Activated naive CD8-positive, alpha-beta T cell treated with anti-CD3 and anti-CD28 coated beads, Interleukin-2, amount 10 ng/mL, durations not matched to agents 7 days and 5 days (primary cell): ENCODE results near the gene NELFB. TPM values are rescaled to one million over a fixed set of nuclear protein-coding genes. Genes with fewer than 3 reads are reported as not detected.

Source experiments
- ATAC-seq: fragments of 150-1000 bp; cut with Tn5 transposase; one replicate; pipeline ENCODE4 v1.10.0; 2021; ENCODE audit warnings: low read depth, moderate library complexity
- POLR2A ChIA-PET: fragments of 350-600 bp; sonication (Branson Sonifier 250); formaldehyde crosslinking; loops from one replicate; lab custom pipeline; 2021; ENCODE audit warnings: antibody characterized with exemption; lab: Charles Lee
- DNase-seq: peaks from one replicate; pipeline ENCODE4 v3.0.0; 2021
- H3K27ac Mint-ChIP-seq: one replicate; pipeline ENCODE4 v1.8.0; 2022; ENCODE audit warnings: mild to moderate bottlenecking, mixed read lengths
- H3K27me3 Mint-ChIP-seq: one replicate; pipeline ENCODE4 v1.8.0; 2022; ENCODE audit warnings: mild to moderate bottlenecking, moderate library complexity, mixed read lengths
- H3K36me3 Mint-ChIP-seq: one replicate; pipeline ENCODE4 v1.8.0; 2021; ENCODE audit warnings: mild to moderate bottlenecking, mixed read lengths
- H3K4me1 Mint-ChIP-seq: one replicate; pipeline ENCODE4 v1.8.0; 2021; ENCODE audit warnings: mixed read lengths
- H3K4me3 Mint-ChIP-seq: one replicate; pipeline ENCODE4 v1.8.0; 2022; ENCODE audit warnings: mild to moderate bottlenecking, moderate library complexity, mixed read lengths
- H3K9me3 Mint-ChIP-seq: one replicate; pipeline ENCODE4 v1.8.0; 2021; ENCODE audit warnings: mixed read lengths
- total RNA-seq, 2 experiments: library from RNA; stranded (reverse); gene quantifications; one replicate each; pipeline ENCODE4 v1.2.3, GENCODE V29; 2021

NELFB gene
- total RNA-seq, 2 experiments from 2014 or later = 58.7 to 63.1 TPM

DNA sequence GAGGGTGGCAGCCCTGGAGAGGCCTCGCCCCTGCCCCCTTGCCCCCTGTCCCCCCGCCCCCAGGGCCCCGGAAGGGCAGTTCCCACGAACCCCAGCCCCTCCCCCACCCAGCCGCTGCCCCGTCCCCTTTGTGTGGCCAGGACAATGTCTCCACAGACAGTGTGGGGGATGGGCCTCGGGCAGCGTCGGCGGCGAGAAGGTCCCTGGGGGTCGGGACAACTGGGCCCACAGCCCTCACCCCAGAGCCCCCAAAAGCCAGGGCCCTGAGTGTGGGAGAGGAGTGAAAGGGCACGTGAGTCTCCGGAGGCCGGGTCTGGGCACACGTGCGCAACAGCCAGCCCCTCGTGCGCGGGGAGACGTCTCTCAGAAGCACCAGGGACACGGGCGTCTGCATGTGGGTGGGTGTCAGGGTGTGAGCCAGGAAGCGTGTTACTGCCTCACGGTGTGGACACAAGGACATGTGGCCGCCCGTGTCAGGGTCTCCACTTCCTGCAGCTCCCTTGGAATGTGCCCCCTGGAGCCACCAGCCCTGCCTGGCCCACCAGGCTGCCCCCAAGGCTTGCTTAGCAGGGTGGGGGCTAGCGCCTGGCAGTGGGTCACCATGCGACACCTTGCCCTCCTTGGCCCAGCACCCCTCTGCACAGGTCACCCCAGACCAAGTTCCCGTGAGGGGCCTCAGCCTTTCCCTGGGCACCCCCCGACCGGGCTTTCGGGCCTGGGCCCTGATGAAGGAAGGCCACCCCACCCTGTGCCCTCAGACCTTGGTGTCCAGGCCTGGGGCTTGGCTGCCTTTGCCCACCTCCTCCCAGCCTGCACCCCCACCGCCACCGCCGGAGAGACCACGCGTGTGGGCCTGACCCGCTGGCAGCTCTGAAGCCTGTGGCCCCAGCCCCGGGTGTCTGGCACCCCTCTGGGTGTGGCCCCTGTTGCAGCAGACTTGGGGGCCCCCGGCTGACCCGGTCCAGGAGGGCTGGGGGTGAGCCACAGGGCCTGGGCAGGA, 59.7 kb downstream of the NELFB start:
- no peaks in the 10 kb centered on the region for H3K36me3 Mint-ChIP-seq
- no peak overlapping the region for H3K27ac Mint-ChIP-seq
- ATAC-seq = no peak
- POLR2A ChIA-PET = interaction anchor here (2.2 kb wide), 1 partner anchor 9 kb away, joined by 16 read pairs; no protein-coding TSS in a partner anchor
- H3K4me1 Mint-ChIP-seq = peaks cover 5% of the 10 kb centered on the region
- H3K27me3 Mint-ChIP-seq = no peaks in the 10 kb centered on the region
- peak; percentile 37 for DNase-seq
- H3K4me3 Mint-ChIP-seq = no peak overlapping the region
- H3K9me3 Mint-ChIP-seq = no peaks in the 10 kb centered on the region

DNA sequence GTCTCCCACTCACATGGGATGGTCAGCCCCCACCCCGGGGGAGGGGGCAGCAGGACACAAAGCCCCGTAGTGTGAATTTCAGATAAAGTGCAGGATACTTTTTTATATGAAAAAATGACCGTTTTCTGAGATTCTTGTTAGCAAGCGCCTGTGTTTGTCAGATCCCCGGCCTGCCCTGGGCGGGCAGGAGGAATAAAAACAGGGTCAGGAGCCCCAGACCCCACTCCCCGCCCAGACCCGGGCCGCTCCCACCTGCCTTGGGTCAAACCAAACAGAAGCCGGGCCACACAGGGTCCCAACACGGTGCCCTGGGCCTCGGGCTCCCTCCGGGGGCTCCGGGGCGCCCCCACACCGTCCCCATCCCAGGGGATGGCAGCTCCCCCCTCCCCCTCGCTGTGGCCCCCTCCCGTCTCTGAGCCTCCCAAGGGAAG, 60.5 kb downstream of the NELFB start:
- Mint-ChIP-seq H3K27ac (no peak overlapping the region), H3K36me3 (no peaks in the 10 kb centered on the region), H3K4me3 (no peak overlapping the region), H3K4me1 (peaks cover 7% of the 10 kb centered on the region), H3K27me3 (no peaks in the 10 kb centered on the region), H3K9me3 (no peaks in the 10 kb centered on the region)
- ATAC-seq (no peak), DNase-seq (no peak)
- POLR2A ChIA-PET = interaction anchor here (0.8 to 2.2 kb wide), 4 partner anchors 8 to 108 kb away, joined by 3 to 16 read pairs (median 4); partner anchors contain the start of genes EXD3 and NOXA1

DNA sequence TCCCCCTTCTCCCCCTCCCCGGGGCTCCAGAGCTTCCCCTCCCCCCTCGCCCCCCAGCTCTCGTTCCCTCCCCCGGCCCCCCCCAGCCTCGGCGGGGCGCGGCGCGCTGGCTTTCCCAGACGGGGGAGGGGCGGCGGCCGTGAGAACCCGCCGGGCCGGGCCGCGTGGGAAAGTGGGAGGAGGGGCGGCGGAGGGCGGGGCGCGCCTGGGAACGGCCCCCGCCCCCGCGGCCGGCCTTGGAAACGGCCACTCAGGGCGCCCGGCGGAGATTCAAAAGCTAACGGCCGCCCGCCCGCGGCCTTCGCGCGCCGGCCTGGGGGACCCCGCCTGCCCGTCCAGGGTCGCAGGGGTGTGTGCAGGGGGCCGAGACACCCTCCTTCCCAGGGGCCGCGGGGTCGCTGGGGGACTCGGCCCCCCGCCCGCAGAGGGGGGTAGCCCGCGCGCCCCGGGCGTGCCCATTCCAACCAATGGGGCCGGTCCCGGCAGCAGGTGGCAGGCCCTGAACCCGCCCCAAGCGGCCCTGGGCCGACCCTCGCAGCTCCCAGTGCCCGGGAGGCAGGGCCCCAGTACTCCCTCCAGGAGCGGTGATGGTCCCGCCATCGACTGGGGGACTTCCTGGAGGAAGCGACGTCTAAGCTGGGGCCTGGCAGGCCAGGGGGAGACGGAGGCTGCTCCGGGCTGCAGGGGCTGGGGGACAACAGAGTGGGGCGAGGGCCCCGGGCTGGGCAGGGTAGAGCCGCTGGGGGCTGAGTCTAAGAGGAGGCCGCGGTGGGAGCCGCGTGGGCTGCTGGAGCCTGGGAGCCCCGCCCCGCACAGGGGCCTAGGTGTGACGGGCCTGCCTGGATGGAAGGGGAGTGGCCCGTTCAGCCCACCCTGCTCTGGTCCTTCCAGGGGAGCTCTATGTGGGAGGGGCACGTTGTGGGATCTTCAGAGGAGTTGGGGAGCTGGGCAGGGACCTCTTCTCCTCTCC, 61.2 kb downstream of the NELFB start:
- peak; percentile 67 for DNase-seq

DNA sequence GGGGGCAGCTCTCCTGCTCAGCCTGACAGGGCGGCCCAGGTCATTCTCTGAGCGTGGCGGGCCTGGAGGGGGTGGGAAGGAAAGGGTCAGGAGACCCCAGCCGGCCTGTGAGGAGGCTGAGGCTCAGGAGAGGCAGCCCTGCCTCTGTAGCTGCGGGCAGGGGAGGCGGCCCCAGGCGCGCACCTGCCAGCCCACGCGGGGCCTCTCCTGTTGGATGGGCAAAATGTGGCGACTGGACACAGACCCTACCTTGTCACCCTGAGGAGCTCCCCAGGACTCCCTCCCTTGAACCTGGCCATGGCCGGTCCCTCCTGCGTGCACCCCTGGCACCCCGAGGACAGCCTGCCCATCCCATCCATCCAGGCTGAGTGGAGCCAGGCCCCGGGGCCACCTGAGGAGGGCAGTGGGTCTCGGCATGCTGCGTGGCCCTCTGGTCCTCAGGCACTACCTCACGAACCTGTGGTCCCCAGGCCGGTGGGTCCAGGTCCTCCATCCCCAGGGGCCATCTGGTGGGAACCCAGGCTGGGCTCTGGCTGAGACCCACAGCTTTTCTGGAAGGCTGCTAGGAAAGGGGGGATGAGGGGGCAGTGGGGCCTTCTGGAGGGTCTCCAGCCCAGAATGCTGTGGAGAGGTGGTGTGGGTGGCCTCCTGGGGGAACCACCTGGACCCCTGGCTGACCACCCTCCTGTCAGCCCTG, 62.0 kb downstream of the NELFB start:
- DNase-seq = no peak

More for the DNA sequence above, 61.2 kb downstream of the NELFB start:
- peaks cover 9% of the 10 kb centered on the region for H3K4me1 Mint-ChIP-seq
- POLR2A ChIA-PET = interaction anchor here (0.8 to 2.2 kb wide), 6 partner anchors 8 to 107 kb away, joined by 3 to 16 read pairs (median 4); partner anchors contain the start of genes EXD3, NOXA1 and NRARP
- H3K4me3 Mint-ChIP-seq = peak overlapping the region; percentile 61
- H3K27me3 Mint-ChIP-seq = no peaks in the 10 kb centered on the region
- ATAC-seq = peak; percentile 46
- no peaks in the 10 kb centered on the region for H3K36me3 Mint-ChIP-seq
- H3K9me3 Mint-ChIP-seq = no peaks in the 10 kb centered on the region
- peak overlapping the region; percentile 75 for H3K27ac Mint-ChIP-seq

DNA sequence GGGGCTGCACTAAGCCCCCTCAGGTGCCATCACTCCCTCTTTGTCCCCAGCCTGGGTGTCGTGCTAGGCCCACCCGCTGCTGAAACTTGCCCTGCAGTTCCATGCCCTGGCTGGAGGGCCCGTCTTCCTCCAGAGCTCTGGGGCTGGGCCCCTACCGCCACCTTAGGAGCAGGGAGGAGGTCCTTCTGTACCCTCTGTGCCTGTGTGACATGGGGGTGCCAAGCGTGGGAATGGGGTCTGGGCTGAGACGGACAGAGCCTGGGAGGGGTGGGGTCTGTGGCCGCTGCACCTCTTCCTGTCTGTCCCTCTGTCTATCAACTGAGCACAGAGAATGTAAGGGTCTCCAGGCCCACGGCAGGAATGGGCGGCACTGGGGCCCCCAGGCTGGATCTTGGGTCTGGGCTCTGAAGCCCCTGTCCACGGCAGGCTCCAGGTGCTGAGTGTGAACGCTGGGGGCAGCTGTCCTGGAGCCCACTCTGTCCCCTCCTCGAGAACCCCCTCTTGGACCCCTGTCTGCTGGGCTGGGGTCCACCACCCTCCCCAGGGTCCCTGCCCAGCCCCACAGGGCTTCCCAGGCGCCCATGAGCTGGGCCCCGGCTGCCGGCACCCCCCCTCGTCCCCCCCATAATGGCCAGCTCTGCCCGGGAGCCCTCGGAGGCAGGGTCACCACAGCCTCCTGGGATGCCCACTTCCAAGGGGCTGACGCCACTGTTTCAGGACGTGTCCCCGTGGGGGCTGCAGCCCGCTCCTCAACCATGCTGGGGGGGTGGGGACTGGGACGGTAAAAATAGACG, 62.8 kb downstream of the NELFB start:
- peaks cover 9% of the 10 kb centered on the region for H3K4me1 Mint-ChIP-seq

More for the DNA sequence above, 62.0 kb downstream of the NELFB start:
- Mint-ChIP-seq H3K9me3 (no peaks in the 10 kb centered on the region), H3K27ac (peak overlapping the region; percentile 75), H3K27me3 (no peaks in the 10 kb centered on the region), H3K4me1 (peaks cover 9% of the 10 kb centered on the region), H3K36me3 (no peaks in the 10 kb centered on the region), H3K4me3 (peak overlapping the region; percentile 61)
- POLR2A ChIA-PET = interaction anchor here (0.9 to 2.2 kb wide), 3 partner anchors 9 to 15 kb away, joined by 3 to 16 read pairs (median 5); partner anchors contain the start of gene NRARP
- ATAC-seq = no peak

DNA sequence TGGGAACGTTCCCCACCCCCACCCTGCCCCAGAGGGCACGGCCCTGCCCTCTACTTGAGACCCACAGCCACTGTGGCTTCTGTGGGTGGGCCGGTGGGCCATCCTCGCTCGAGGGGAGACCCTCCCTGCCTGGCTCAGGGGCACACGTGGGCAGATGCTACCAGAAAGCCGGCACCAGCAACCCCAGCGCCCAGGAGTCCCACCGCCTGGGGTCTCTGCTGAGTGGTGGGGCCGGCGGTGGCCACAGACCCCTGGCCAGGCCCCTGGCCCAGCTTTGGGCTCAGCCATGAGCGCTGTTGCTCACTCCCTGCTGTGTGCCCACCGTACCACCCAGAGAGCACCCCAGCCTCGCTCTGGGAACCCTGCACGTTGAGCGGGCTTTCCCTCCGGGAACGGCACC, 63.5 kb downstream of the NELFB start:
- no peak overlapping the region for H3K27ac Mint-ChIP-seq
- POLR2A ChIA-PET = interaction anchor here (0.6 kb wide), 1 partner anchor 235 kb away, joined by 3 read pairs; no protein-coding TSS in a partner anchor

More for the DNA sequence above, 62.8 kb downstream of the NELFB start:
- Mint-ChIP-seq H3K9me3 (no peaks in the 10 kb centered on the region), H3K36me3 (no peaks in the 10 kb centered on the region), H3K27me3 (no peaks in the 10 kb centered on the region), H3K27ac (no peak overlapping the region), H3K4me3 (no peak overlapping the region)
- DNase-seq (peak; percentile 34), ATAC-seq (no peak)
- POLR2A ChIA-PET = no interaction called here

DNA sequence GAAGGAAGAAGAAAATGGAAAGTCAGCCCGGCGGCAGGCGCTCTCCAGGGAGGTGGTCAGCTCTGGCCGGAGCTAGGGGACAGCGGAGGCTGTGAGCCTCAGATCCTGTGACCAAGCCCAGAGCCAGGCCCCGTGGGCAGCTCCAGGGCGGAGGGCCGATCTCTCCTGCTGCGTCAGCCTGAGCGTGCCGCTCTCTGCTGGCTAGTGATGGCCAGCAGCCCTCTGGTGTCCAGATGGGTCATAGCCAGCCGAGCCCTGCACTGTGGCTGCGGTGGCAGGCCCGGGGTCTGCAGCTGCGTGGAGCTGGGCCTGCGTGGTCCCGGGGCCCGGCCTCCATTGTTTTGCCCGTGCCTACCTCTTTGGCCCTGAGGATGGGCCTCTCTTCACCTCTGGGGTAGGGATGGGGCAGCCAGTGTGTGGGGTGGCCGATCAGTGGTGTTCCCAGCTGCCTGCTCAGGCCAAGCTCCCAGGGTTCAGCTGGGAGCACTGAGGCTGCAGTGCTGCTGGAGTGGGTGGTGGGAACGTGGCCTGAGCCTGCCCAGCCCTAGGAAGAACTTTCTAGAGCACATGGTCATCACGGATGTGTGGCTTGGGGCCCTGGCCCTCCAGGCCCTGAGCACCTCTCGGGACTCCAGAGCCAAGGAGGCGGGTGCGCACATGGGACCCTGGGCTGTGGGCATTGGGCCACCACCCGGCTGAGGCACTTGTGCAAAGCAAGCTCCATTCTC, 64.0 kb downstream of the NELFB start:
- H3K27me3 Mint-ChIP-seq = no peaks in the 10 kb centered on the region
- no peak overlapping the region for H3K4me3 Mint-ChIP-seq
- DNase-seq (peak; percentile 31), ATAC-seq (no peak)
- no peaks in the 10 kb centered on the region for H3K36me3 Mint-ChIP-seq
- peak overlapping the region; percentile 67 for H3K27ac Mint-ChIP-seq
- H3K9me3 Mint-ChIP-seq = no peaks in the 10 kb centered on the region
- POLR2A ChIA-PET = interaction anchor here (0.6 to 1.1 kb wide), 2 partner anchors 96 to 235 kb away, joined by 3 read pairs; no protein-coding TSS in a partner anchor
- H3K4me1 Mint-ChIP-seq = peaks cover 9% of the 10 kb centered on the region

More for the DNA sequence above, 63.5 kb downstream of the NELFB start:
- H3K9me3 Mint-ChIP-seq = no peaks in the 10 kb centered on the region
- ATAC-seq (no peak), DNase-seq (no peak)
- H3K4me3 Mint-ChIP-seq = no peak overlapping the region
- H3K27me3 Mint-ChIP-seq = no peaks in the 10 kb centered on the region
- no peaks in the 10 kb centered on the region for H3K36me3 Mint-ChIP-seq
- H3K4me1 Mint-ChIP-seq = peaks cover 9% of the 10 kb centered on the region

DNA sequence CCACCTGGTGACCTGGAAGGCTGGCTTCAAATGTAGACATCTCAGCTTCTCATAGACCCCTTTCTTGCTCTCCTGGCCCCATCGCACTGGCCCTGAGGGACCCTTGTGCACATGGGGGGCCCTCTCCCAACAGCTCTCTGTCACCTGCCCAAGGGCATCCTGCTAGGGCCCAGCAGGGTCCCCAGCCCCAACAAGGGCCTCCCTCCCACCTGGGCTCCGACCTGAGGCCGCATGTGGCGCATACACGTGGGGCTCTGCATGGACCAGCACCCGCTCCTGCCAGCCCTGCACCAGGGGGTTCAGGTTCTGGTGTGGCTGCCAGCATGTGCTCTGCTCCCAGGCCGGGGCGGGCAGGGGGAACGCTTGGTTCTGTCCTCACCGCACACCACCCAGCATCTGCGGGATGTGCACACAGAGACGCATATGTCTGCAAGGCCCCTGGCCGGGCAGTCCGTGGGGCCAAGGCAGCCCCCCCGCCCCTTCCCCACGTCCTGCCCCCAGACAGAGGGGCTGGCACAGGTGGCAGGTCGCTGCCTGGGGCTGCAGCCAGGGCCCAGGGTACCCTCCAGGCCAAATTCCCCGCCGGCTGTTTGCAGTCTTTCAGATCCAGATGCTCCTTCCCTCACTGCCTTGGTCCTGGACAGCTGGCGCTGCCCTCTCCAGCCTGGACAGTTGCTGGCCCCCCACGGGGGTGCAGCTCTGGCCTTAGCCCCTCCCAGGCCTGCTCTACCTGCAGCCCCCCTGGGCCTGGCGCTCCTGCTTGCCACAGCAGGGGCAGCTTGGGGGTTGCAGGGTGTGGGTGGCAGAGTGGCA, 64.8 kb downstream of the NELFB start:
- DNase-seq (peak; percentile 41), ATAC-seq (no peak)
- Mint-ChIP-seq H3K9me3 (no peaks in the 10 kb centered on the region), H3K4me1 (peaks cover 9% of the 10 kb centered on the region), H3K27me3 (peaks cover under 1% of the 10 kb centered on the region), H3K4me3 (peak overlapping the region; percentile 70), H3K27ac (peak overlapping the region; percentile 95), H3K36me3 (no peaks in the 10 kb centered on the region)
- POLR2A ChIA-PET = interaction anchor here (0.7 to 1.7 kb wide), 9 partner anchors 10 to 232 kb away, joined by 3 to 9 read pairs (median 6); partner anchors contain the start of genes EXD3, MRPL41, NOXA1 and NRARP

DNA sequence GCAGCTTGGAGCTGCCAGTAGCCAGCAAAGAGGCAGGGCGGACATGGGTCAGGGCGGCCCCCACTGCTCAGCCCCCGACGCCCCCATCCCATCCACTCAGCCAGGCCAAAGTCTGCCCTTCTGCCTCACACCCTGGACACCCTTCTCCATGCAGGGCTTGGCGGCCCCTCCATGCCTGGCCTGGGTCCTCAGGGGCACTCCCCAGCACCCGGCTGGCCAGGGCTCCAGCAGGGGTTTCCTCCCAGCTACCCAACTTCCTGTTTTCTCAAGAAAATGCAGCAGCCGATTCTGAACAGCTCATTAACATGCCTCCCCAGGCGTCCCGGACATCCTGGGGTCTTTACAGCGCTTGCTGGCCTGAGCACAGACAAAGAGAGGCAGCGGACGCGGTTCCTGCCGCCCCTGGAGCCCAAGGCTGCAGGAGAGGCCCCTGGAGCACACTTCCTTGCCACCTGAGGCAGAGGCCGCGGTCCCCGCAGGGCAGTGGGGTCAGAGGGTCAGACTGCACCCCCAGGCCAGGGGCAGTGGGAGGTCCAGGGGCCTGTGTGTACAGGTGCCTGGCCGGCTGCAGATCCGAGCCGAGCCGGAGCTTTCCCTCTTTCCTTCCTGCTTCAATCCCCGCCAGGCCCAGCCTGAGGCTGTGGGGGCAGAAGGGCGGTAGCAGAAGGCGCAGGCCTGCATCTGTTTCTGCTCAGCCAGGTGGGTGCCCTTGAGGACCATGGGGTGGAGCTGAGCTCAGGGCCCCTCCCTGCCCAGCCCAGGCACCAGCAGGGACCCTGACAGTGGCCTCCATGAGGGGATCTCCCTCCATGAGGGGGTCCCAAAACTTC, 65.6 kb downstream of the NELFB start:
- Mint-ChIP-seq H3K27ac (peak overlapping the region; percentile 95), H3K4me3 (peak overlapping the region; percentile 70), H3K9me3 (no peaks in the 10 kb centered on the region), H3K27me3 (peaks cover 3% of the 10 kb centered on the region), H3K36me3 (no peaks in the 10 kb centered on the region), H3K4me1 (peaks cover 9% of the 10 kb centered on the region)
- POLR2A ChIA-PET = interaction anchor here (0.7 to 1.7 kb wide), 8 partner anchors 10 to 231 kb away, joined by 3 to 9 read pairs (median 6); partner anchors contain the start of genes EXD3, MRPL41, NOXA1 and NRARP
- peak; percentile 79 for ATAC-seq
- DNase-seq = peak; percentile 67
